ENCODE data around the gene ROCK1.
A peak's percentile ranks its signal among the peaks of the same experiment; 100 is the strongest.
"Not testable (repeated sequence)": the region's sequence is repeated elsewhere in the genome, so short reads cannot be mapped to it uniquely, and the experiment has no call there.

ROCK1 gene

DNA sequence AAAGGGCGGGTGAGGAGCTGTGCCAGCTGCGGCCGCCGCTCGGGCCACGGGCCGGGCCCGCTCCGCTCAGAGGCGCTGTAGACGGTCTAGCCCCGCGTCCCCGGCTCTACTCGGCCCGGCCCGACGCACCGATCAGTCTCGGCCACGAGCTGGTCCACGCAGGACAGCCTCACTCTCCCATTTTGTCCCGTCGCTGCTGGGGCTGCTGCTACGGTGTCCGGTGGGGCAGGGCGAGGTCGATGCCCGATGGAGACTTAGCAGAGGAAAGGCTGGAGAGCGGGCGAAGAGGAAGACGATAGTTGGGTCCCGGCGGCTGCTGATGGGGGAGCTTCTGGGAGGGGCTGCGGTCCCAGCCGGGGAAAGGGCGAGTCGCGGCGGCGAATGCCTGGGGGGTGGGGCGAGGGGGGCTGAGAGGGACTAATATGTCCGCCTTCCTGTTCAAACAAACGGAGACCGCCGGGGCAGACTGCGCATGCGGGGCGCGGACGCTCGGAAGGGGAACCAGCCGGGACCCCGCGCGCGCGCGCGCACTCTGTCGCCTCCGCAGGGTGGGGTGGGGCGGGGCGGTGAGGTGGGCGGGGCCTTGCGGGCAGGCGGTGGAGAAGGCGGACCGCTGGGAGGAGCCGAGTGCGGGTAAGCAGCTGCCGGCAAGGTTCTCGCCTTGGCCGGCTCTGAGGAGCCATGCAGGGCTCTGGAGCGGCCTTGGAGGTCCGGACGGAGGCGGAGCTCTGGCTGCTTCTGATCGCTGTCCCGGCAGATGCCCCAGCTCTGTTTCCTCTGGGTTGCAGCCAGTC is at the start of gene ROCK1:
Gene ROCK1 (minus strand): TSS at position 468 of the 794 bp plus-strand sequence. CDS start 903 bp downstream, outside the sequence.
- peak; percentile 99 for DNase-seq (ENCODE audit: low spot score)

DNA sequence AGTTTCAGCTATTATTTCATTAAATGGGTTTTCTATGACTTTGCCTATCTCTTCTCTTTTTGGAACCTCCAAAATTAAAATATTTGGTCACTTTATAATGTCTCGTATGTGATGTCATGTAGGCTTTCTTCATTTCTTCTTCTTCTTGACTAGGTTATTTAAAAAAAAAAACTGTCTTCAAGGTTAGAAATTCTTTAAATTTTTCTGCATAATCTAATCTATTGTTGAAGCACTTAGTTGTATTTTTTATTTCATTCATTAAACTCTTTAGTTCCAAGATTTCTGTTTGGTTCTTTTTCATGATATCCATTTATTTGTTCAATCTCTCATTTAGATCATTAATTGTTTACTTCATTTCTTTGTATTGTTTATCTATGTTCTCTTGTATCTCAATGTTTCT is 43.8 kb upstream of the ROCK1 start:
- no peak for DNase-seq (ENCODE audit: low spot score)

DNA sequence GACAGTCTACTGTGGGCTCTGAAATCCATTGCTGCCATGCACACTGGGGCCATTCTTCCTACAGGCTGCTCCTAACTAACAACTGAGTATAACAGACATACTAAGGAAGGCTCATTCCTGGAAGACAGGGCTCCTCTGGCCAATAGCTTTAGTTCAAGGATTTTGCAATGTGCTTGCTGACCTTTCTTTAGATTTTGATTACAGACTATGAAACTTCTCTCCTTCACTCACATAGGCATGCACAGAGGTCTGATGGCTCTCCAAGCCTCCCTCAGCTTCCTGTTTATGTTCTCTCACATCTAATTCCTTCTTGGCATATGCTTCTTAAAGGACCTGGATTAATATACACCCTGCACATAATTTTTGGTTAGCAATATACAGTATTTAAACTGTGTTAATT is 34.4 kb upstream of the ROCK1 start:
- DNase-seq (ENCODE audit: low spot score) = no peak

DNA sequence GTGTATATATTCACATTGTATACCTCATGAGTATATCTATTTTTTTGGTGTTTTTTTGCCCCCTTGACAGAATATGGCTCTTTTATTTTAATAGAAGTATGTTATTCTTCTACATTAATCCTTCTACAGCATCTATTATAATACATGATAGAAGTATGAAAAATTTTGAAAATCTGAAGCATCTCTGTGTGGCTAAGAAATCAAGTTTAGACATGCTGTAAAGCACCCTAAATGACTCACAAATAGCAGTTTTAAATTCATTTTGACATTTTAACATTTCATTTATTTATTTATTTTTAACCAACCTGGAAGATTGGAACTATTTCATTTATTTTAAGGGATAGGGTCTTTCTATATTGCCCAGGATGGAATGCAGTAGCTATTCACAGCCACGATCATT is 33.8 kb upstream of the ROCK1 start:
- no peak for DNase-seq (ENCODE audit: low spot score)

DNA sequence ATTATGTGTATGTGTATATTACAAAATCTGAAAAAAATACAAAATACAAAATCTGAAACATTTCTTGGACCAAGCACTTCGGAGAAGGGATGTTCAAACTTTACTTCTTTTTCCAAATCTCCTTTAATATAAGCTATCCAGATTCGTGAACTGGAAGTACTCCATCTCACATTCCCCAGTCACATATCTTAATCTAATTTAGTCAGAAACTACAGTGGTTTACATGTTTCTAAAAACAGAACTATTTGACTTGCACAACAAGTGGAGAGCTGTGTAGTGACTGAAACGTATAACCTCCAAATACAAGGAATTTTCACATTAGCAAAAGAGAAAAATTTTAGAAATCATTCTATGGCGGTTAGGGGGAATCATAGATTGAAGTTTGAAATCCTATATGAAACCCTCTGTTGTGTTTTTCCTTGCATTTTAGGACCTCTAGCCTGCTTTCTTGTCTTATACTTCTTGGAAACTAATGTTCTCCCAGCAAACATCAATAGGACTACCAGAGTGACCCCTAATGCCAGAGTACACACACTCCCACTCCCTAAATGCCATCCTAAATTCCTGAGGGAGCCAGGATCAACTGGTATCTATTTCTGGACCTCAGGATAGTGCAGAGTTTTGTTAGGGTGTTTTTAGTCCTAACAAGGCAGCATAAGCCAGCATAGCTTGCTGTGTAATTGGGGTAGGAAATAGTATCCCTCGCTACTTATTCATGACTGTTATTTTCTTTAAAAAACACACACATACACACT is 30.2 kb upstream of the ROCK1 start:
- no peak for DNase-seq (ENCODE audit: low spot score)

DNA sequence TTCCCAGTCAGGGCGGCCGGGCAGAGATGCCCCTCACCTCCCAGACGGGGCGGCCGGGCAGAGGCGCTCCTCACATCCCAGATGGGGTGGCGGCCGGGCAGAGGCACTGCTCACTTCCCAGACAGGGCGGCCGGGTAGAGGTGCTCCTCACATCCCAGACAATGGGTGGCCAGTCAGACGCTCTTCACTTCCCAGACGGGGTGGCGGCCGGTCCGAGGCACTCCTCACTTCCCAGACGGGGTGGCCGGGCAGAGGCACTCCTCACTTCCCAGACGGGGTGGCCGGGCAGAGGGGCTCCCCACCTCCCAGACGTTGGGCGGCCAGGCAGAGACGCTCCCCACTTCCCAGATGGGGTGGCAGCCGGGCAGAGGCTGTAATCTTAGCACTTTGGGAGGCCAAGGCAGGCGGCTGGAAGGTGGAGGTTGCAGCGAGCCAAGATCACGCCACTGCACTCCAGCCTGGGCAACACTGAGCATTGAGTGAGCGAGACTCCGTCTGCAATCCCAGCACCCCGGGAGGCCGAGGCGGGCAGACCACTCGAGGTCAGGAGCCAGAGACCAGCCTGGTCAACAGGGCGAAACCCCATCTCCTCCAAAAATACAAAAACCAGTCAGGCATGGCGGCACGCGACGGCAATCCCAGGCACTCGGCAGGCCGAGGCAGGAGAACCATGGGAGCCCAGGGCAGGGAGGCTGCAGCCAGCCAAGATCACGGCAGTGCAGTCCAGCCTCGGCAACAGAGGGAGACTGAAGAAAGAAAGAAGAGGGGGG is 26.3 kb upstream of the ROCK1 start:
- DNase-seq (ENCODE audit: low spot score) = not testable (repeated sequence)

DNA sequence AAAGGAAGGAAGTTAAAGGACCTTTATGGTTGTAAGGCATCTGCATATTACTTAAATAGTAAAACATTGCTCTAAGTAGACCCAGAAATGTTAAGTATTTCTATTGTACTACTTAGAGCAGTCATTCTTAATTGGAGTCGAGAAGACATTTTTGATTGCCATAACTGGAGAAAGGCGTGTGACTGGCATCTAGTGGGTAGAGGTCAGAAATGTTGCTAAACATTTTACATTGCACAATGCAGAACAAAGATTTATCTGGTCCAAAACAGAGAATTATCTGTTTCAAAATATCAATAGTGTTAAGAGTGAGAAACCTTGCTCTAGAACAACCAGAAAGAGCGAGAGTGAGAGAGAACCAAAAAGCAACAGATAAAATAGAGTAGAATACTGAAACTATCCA is 23.3 kb upstream of the ROCK1 start:
- peak; percentile 49 for DNase-seq (ENCODE audit: low spot score)

DNA sequence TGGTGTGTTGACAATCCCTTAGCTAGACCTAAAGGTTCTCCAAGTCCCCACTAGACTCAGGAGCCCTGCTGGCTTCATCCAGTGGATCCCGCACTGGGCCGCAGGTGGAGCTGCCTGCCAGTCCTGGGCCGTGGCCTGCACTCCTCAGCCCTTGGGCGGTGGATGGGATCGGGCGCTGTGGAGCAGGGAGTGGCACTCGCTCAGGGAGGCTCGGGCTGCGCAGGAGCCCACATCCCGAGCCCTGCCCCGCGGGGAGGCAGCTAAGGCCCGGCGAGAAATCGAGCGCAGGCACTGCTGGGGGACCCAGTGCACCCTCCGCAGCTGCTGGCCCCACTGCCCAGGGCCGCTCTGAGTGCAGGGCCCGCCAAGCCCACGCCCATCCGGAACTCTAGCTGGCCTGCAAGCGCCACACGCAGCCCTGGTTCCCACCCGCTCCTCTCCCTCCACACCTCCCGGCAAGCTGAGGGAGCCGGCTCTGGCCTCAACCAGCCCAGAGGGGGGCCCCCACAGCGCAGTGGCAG is 20.8 kb upstream of the ROCK1 start:
- no peak for DNase-seq (ENCODE audit: low spot score)

DNA sequence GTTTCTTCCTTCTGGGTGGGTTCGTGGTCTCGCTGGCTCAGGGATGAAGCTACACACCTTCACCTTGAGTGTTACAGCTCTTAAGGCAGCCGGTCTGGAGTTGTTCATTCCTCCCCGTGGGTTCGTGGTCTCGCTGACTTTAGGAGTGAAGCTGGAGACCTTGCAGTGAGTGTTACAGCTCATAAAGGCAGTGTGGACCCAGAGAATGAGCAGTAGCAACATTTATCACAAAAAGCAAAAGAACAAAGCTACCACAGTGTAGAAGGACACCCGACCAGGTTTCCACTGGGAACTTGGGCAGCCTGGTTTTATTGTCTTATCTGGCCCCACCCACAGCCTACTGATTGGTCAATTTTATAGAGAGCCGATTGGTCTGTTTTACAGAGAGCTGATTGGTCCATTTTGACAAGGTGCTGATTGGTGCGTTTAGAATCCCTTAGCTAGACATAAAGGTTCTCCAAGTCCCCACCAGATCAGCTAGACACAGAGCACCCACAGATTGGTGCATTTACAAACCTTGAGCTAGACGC is 20.1 kb upstream of the ROCK1 start:
- DNase-seq (ENCODE audit: low spot score) = no peak

DNA sequence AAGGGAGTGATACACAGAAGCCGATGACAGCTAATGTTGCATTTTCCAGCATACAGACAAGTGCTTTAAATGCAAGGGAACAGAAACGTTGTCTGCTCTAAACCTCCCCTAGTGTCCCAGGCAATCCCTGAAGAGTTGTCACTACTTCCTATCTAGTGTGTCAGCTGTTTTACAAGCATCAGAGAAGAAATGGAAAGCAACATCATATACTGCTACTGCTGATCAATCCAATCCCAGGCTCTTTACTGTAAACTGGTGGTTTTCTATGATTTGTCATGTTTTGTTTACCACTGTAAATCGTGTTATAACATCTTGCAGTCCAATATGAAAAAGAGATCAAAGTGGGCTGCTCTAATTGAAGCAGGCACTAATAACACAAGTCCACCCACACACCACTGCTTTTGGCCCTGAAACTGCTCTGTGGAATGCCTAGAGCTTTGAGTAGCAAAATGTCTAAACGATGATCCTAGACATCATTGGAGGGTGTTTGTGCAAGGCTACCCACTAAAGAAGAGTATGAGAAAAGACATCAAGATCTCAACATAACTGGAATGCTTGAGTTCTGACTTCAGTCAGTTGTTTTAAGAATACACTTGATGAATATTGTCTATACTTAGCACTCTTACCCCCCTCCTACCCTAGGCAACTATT is 18.1 kb upstream of the ROCK1 start:
- DNase-seq (ENCODE audit: low spot score) = no peak

DNA sequence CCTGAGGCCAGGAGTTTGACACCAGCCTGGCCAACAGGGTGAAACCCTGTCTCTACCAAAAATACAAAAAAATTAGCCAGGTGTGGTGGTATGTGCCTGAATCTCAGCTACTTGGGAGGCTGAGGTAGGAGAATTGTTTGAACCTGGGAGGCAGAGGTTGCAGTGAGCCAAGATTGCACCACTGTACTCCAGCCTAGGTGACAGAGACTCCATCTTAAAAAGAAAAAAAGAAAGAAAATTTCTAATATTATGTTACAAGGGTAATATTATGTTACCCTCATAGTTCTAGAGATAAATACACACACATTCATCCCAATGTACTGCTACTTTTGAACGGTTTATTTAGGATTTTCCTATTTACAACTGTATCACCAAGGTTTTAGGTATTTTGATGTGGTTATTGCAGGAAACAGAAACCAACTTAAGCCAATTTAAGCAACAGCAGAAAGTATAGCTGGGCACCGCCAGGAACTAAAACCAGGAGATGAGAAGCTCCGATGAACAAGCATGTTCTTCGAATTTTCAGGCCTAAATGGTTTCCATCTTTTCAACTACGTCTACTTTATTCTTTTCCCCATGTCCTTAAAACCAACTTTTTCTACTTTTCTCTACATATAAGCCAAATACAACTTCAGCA is 11.8 kb upstream of the ROCK1 start:
- no peak for DNase-seq (ENCODE audit: low spot score)

DNA sequence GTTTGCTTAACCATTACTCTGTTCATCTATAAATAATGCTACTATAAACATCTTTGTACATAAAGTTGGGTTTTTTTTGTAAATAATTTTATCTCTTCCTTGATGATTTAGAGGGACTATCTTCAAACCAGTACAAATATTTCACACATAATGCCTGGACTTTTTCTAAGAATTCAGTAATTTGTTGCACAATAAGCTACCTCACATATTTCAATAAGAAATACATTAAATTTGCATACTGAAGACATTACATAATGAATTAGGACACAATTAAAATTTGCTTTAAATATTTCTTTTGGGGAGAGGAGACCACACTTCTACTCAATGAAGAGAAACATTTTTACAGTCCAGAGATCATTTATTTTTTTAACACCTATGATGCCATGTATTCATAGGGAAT is 7.2 kb upstream of the ROCK1 start:
- DNase-seq (ENCODE audit: low spot score) = no peak

DNA sequence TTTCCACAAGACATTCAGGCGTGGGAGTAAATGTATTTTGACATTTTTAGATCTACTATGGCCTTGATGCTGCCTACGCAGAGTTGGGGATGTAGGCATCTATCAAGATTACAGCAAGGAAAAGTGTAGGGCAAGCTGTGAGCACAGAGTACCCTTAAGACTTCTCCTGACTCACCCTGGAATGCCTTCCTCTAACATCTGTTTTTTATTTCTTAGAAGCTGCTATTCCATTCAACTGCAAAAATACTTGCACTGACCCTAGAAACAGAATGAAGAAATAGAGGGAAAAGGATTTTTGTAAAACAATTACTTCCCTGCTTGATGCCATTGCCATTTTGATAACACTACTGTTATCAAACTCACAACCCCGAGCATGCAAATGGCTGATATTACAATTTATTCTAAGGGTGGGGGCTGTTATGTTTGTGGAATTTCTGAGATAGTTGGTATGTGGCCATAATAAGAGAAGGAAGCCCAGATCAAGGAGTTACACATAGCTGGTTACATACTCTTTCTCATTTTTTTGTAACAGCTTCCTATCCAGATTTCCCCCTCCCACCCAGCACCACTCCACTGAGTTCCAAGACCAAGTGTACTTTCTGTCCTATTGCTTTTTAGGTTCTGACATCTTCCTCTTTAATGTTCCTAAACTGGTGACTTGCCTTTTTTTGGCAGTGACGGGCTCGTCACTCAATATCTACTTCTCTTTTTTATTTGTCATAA is 6.0 kb upstream of the ROCK1 start:
- no peak for DNase-seq (ENCODE audit: low spot score)

DNA sequence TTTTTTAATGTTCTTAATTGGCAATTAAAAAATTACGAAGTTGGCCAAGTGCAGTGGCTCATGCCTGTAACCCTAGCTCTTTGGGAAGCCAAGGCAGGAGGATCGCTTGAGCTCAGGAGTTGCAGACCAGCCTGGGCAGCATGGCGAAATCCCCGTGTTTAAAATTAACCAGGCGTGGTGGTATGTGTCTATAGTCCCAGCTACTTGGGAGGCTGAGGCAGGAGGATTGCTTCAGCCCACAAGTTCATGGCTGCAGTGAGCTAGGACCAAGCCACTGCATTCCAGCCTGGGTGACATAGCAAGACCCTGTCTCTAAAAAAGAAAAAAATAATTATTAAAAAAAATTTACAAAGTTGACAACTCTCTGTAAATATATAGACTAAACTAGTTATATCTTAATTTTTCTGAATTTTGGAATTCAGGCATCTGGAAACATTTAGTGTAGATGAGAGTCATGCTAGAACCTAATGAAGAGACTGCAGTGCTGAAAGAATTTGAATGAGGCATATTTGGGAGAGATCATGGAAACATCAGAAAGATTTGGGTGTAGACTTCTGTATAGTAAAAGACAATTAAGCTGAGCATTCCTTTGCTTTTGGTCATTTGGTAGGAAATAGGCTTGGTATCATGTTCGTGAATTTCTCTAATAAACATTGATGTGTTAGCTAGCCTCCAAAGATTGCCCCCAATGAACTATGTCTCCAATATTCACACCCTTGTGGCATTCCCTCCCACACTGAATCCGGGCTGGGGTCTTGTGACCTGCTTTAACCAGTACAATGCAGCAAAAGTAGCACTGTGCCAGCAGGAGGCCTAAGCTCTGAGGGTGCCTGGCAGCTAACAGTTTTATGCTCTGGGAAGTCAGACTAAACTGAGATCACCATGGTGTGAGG is 4.2 kb upstream of the ROCK1 start:
- DNase-seq (ENCODE audit: low spot score) = no peak

DNA sequence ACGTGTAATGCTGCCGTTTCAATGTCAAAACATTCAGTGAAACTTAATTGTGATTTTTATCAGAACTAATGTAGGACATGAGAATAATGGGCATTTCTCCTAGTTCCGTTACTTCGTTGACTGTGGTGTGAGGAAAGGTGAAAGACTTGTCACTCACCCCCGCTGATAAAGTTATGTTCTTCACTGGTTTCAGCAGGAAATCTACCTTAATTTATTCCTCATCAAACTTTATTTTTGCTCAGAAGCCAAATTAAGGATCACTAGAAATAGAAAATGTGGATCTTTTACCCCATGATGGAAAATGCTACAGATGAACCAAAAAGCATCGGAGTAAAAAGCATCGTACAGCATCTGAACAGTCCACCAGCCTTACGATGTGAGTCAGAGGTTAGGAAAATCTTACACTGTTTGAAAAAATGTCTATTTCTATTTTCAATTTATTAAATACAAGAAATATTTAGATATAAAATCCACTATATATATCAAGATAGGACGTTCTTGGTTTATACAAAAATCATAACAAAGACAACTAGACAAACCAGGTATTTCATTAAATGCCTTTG is 1.0 kb upstream of the ROCK1 start:
- DNase-seq (ENCODE audit: low spot score) = no peak

DNA sequence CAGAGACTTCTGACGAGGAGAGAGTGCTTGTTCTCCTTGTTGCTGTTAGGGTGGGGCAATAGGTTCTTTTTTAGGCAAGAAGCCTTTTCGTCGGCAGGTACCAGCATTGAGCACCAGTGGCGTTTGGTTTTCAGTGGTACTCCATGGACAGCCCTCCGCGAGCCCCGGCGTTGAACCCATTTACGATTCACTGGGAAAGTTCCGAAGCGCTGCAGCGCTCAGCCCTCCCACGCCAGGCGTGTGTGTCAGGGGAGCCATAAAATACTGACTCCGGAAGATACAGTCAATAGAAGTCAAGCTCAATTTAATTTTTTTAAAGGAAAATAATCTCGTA is 494 bp upstream of the ROCK1 start:
- DNase-seq (ENCODE audit: low spot score) = no peak

DNA sequence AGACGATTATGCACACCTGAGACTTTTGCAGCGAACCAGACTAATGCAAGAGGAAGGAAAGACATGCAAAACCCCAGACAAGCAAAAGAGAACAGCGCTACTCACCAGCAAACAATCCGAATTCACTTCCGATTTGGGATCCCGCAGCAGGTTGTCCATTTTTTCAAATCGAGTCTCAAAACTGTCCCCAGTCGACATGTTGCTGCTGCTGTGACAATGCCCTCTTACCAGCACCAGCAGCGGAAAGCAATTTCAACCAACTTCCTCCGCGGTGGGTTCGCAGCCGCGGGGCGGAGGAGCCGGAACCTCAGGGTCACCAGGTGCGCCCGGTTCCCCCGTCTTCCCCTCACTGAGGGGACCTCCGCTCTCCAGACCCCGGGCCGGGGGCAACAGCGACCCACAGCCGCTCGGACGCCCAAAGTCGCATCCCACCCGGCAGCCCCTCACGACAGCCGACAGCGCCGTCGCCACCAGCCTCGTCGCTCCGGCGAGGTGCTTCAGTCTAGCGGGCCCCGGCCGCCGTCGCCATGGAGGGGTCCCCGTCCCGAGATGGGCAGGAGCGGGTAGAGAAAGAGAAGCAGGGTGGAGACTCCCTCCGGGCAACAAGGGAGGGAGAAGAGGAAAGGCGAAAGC is 784 bp downstream of the ROCK1 start:
- DNase-seq (ENCODE audit: low spot score) = peak; percentile 69

DNA sequence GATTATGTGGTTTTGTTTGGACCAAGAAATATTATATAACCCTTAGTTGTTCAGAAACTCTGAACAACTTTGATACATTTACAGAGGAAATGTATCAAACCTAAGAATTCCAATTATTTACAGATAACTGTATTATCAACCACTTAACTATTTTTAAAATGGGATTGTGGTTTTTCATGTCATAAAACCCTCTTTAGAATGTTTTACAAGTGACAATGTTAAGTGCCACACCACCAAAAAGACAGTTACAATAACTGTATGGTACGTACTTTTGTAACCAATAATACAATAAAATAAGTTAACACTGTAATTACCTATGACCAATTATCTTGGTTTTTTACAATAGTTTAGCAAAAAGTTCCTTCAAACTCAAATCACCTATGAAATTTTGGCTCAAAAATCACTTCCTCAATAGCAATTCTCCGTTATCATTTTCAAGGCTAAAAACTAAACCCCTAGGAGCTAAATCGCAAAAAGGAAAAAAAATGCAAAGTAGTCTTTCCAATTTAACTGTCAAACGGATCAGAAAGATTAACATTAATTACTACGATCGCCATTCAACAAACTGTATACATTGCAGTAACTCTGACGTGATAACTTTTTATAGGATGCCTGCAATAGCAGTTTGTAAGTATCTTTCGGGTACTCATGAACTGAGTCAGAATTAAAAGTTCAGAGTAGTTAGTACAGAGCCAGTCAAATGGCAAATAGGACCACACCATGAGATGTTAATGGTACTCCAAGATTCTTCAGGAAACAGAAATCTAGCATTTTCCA is 1.5 kb downstream of the ROCK1 start:
- DNase-seq (ENCODE audit: low spot score) = no peak

All from CD4-positive, alpha-beta T cell treated with Interleukin-2 at 100 ng/mL for 4 hours (primary cell).